Nephron progenitor cell (in vitro differentiated cells): Measurements from ENCODE around the gene CIZ1.
A peak's percentile ranks its signal among the peaks of the same experiment; 100 is the strongest.

Source experiments
- DNase-seq: peaks from one replicate; pipeline ENCODE4 v3.0.0; 2021
- H3K27ac Mint-ChIP-seq: 2 replicates; pipeline ENCODE4 v1.8.0; 2021; ENCODE audit warnings: mild to moderate bottlenecking, moderate library complexity, mixed read lengths
- H3K27me3 Mint-ChIP-seq: 2 replicates; pipeline ENCODE4 v1.8.0; 2021; ENCODE audit warnings: mild to moderate bottlenecking, low read depth, mixed read lengths; ENCODE audit not compliant: poor library complexity
- H3K36me3 Mint-ChIP-seq: 2 replicates; pipeline ENCODE4 v1.8.0; 2021; ENCODE audit warnings: low read depth, mixed read lengths
- H3K4me1 Mint-ChIP-seq: 2 replicates; pipeline ENCODE4 v1.8.0; 2021; ENCODE audit warnings: mixed read lengths
- H3K4me3 Mint-ChIP-seq: 2 replicates; pipeline ENCODE4 v1.8.0; 2021; ENCODE audit warnings: mild to moderate bottlenecking, moderate library complexity, mixed read lengths
- H3K9me3 Mint-ChIP-seq: 2 replicates; pipeline ENCODE4 v1.8.0; 2021; ENCODE audit warnings: mild to moderate bottlenecking, moderate library complexity, mixed read lengths
- CTCF ChIP-seq: fragments of 200-600 bp; sonication (generic); IDR thresholded peaks from 2 replicates; pipeline ENCODE4 v1.5.0; 2021; ENCODE audit warnings: antibody characterized with exemption

Gene CIZ1

GRCh38 chr9:128163027-128163515 lies 28.3 kb downstream of the CIZ1 start:
- H3K9me3 Mint-ChIP-seq: no peaks in the 10 kb centered on the region
- TF ChIP-seq CTCF: no peak
- H3K4me3 Mint-ChIP-seq: no peak overlapping the region
- peaks cover 6% of the 10 kb centered on the region for H3K4me1 Mint-ChIP-seq
- DNase-seq: no peak
- no peak overlapping the region for H3K27ac Mint-ChIP-seq
- H3K36me3 Mint-ChIP-seq: peaks cover 42% of the 10 kb centered on the region
- no peaks in the 10 kb centered on the region for H3K27me3 Mint-ChIP-seq

- H3K27ac Mint-ChIP-seq: peak overlapping the region; percentile 73
- no peak overlapping the region for H3K4me3 Mint-ChIP-seq
- H3K4me1 Mint-ChIP-seq: peaks cover 6% of the 10 kb centered on the region
- H3K9me3 Mint-ChIP-seq: no peaks in the 10 kb centered on the region
- no peak for TF ChIP-seq CTCF
- H3K27me3 Mint-ChIP-seq: no peaks in the 10 kb centered on the region
- H3K36me3 Mint-ChIP-seq: peaks cover 36% of the 10 kb centered on the region
- DNase-seq: no peak
Measured at GRCh38 chr9:128162215-128163026, 29.0 kb downstream of the CIZ1 start.

GRCh38 chr9:128161215-128161902 lies 30.0 kb downstream of the CIZ1 start:
- H3K4me1 Mint-ChIP-seq: peaks cover 6% of the 10 kb centered on the region
- peak overlapping the region; percentile 78 for H3K4me3 Mint-ChIP-seq
- H3K9me3 Mint-ChIP-seq: no peaks in the 10 kb centered on the region
- H3K36me3 Mint-ChIP-seq: peaks cover 27% of the 10 kb centered on the region
- no peak for TF ChIP-seq CTCF
- no peak overlapping the region for H3K27ac Mint-ChIP-seq
- no peak for DNase-seq
- no peaks in the 10 kb centered on the region for H3K27me3 Mint-ChIP-seq

- no peaks in the 10 kb centered on the region for H3K9me3 Mint-ChIP-seq
- peaks cover 20% of the 10 kb centered on the region for H3K36me3 Mint-ChIP-seq
- H3K4me3 Mint-ChIP-seq: peak overlapping the region; percentile 78
Measured at GRCh38 chr9:128160603-128160987, 30.8 kb downstream of the CIZ1 start.

GRCh38 chr9:128159784-128160602 lies 31.4 kb downstream of the CIZ1 start, which contains the start of gene BBLN:
TSS of gene BBLN (plus strand) at chr9:128160265. CDS start at chr9:128160408, 143 bp downstream.
- H3K27me3 Mint-ChIP-seq: peaks cover 5% of the 10 kb centered on the region
- H3K9me3 Mint-ChIP-seq: no peaks in the 10 kb centered on the region
- TF ChIP-seq CTCF: no peak
- peaks cover 13% of the 10 kb centered on the region for H3K4me1 Mint-ChIP-seq
- peak; percentile 97 for DNase-seq
- H3K27ac Mint-ChIP-seq: no peak within 1 kb of the TSS
- H3K36me3 Mint-ChIP-seq: peaks cover 20% of the 10 kb centered on the region
- peak within 1 kb of the TSS; percentile 78 for H3K4me3 Mint-ChIP-seq

More at GRCh38 chr9:128160603-128160987, 30.8 kb downstream of the CIZ1 start:
- H3K4me1 Mint-ChIP-seq: peaks cover 13% of the 10 kb centered on the region
- peaks cover 3% of the 10 kb centered on the region for H3K27me3 Mint-ChIP-seq
- no peak for TF ChIP-seq CTCF
- DNase-seq: peak; percentile 41
- H3K27ac Mint-ChIP-seq: no peak overlapping the region
